OCI-LY1 (cell line): Measurements from ENCODE around the gene DDR1.
"Not testable (repeated sequence)": the region's sequence is repeated elsewhere in the genome, so short reads cannot be mapped to it uniquely, and the experiment has no call there.

Source experiments
- H2AFZ ChIP-seq: fragments of 200-600 bp; sonication (generic), shearing (Covaris generic); 2 replicates; pipeline ENCODE4 v1.6.0; 2014; ENCODE audit warnings: antibody characterized with exemption, mild to moderate bottlenecking, low read length
- H3F3A ChIP-seq: fragments of 200-600 bp; sonication (generic), shearing (Covaris generic); 2 replicates; pipeline ENCODE4 v1.6.0; 2014; ENCODE audit warnings: mild to moderate bottlenecking, antibody characterized with exemption, low read length, moderate library complexity; ENCODE audit not compliant: insufficient read depth
- H3K27ac ChIP-seq: fragments of 200-600 bp; sonication (generic); 2 replicates; pipeline ENCODE4 v1.5.1; 2014; ENCODE audit warnings: low read length, mixed run types, mild to moderate bottlenecking, low read depth; ENCODE audit not compliant: poor library complexity, severe bottlenecking
- H3K27me3 ChIP-seq: fragments of 200-600 bp; sonication (generic); 2 replicates; pipeline ENCODE4 v1.6.0; 2014; ENCODE audit warnings: antibody characterized with exemption, mild to moderate bottlenecking, low read length, moderate library complexity; ENCODE audit not compliant: insufficient read depth
- H3K36me3 ChIP-seq: fragments of 200-600 bp; sonication (generic); 2 replicates; pipeline ENCODE4 v1.6.1; 2014; ENCODE audit warnings: mild to moderate bottlenecking, antibody characterized with exemption, low read length, moderate library complexity, mixed read lengths; ENCODE audit not compliant: insufficient read depth
- H3K4me1 ChIP-seq: fragments of 200-600 bp; sonication (generic); 2 replicates; pipeline ENCODE4 v1.5.1; 2014; ENCODE audit warnings: mild to moderate bottlenecking, low read length, moderate library complexity; ENCODE audit not compliant: insufficient read depth, severe bottlenecking
- H3K4me2 ChIP-seq: fragments of 200-600 bp; sonication (generic), shearing (Covaris generic); 2 replicates; pipeline ENCODE4 v1.6.1; 2014; ENCODE audit warnings: low read length
- H3K4me3 ChIP-seq: fragments of 200-600 bp; sonication (generic); 2 replicates; pipeline ENCODE4 v1.5.1; 2014; ENCODE audit warnings: low read length, low read depth, mild to moderate bottlenecking, mixed read lengths; ENCODE audit not compliant: poor library complexity, severe bottlenecking
- H3K79me2 ChIP-seq: fragments of 200-600 bp; shearing (Covaris generic); 2 replicates; pipeline ENCODE4 v1.6.1; 2016; ENCODE audit warnings: mixed run types, low read length, mixed read lengths; ENCODE audit not compliant: insufficient read depth
- H3K9ac ChIP-seq: fragments of 200-600 bp; sonication (generic), shearing (Covaris generic); 2 replicates; pipeline ENCODE4 v1.6.1; 2014; ENCODE audit warnings: mild to moderate bottlenecking, low read length, mixed read lengths
- H3K9me2 ChIP-seq: fragments of 200-600 bp; sonication (generic), shearing (Covaris generic); 2 replicates; pipeline ENCODE4 v1.6.1; 2014; ENCODE audit warnings: low read depth, mild to moderate bottlenecking, low read length, mixed read lengths
- H3K9me3 ChIP-seq: fragments of 200-600 bp; shearing (Covaris generic); 2 replicates; pipeline ENCODE4 v1.6.1; 2014; ENCODE audit warnings: low read length, mixed read lengths
- H4K20me1 ChIP-seq: fragments of 200-600 bp; sonication (generic), shearing (Covaris generic); 2 replicates; pipeline ENCODE4 v1.6.0; 2016; ENCODE audit warnings: mild to moderate bottlenecking, low read length; ENCODE audit not compliant: insufficient read depth
- EZH2 ChIP-seq: fragments of 200-600 bp; sonication (generic), shearing (Covaris generic); IDR thresholded peaks from 2 replicates; pipeline ENCODE4 v1.8.0; 2017; ENCODE audit warnings: borderline replicate concordance, mixed run types, mild to moderate bottlenecking, antibody characterized with exemption, low read length, moderate library complexity, mixed read lengths
- TF ChIP-seq, protein P1 (sequence below): fragments of 200-600 bp; sonication (generic), shearing (Covaris generic); IDR thresholded peaks from 2 replicates; pipeline ENCODE4 v1.5.1; 2017; ENCODE audit warnings: mild to moderate bottlenecking, antibody characterized with exemption, low read length, moderate library complexity, mixed read lengths

DDR1 gene

DNA sequence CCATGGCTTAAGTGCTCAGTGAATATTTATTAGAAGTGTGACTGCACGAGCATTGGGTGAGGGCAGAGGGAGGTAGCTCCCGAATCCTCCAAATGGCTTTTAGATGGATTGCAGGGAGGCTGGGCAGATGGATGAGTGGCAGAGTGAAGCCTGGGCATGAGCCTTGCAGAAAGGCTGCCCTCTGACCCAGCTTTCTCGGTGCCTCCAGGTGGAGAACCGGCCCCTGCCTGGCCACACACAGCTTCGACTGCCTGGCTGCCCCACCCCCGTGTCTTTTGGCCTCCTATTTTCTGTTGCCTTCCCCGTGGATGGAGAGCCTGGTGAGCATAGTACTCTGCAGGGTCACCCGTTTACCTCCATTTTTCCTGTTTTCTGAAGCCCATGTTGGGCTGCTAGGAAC lies 33.2 kb downstream of the DDR1 start:
- no peaks in the 10 kb centered on the region for H3F3A ChIP-seq
- no peaks in the 10 kb centered on the region for H3K9me3 ChIP-seq
- peaks cover 23% of the 10 kb centered on the region for H3K4me1 ChIP-seq
- H3K4me2 ChIP-seq, result no peak overlapping the region
- H4K20me1 ChIP-seq, result no peaks in the 10 kb centered on the region
- no peak overlapping the region for H3K9ac ChIP-seq
- no peak overlapping the region for H3K4me3 ChIP-seq
- H3K79me2 ChIP-seq, result no peaks in the 10 kb centered on the region
- TF ChIP-seq, protein P1, sequence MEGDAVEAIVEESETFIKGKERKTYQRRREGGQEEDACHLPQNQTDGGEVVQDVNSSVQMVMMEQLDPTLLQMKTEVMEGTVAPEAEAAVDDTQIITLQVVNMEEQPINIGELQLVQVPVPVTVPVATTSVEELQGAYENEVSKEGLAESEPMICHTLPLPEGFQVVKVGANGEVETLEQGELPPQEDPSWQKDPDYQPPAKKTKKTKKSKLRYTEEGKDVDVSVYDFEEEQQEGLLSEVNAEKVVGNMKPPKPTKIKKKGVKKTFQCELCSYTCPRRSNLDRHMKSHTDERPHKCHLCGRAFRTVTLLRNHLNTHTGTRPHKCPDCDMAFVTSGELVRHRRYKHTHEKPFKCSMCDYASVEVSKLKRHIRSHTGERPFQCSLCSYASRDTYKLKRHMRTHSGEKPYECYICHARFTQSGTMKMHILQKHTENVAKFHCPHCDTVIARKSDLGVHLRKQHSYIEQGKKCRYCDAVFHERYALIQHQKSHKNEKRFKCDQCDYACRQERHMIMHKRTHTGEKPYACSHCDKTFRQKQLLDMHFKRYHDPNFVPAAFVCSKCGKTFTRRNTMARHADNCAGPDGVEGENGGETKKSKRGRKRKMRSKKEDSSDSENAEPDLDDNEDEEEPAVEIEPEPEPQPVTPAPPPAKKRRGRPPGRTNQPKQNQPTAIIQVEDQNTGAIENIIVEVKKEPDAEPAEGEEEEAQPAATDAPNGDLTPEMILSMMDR, result no peak
- TF ChIP-seq EZH2, result no peak
- H3K27me3 ChIP-seq, result no peaks in the 10 kb centered on the region
- peaks cover 70% of the 10 kb centered on the region for H3K36me3 ChIP-seq
- H3K9me2 ChIP-seq, result no peaks in the 10 kb centered on the region
- H3K27ac ChIP-seq, result no peak overlapping the region
- no peak overlapping the region for H2AFZ ChIP-seq

DNA sequence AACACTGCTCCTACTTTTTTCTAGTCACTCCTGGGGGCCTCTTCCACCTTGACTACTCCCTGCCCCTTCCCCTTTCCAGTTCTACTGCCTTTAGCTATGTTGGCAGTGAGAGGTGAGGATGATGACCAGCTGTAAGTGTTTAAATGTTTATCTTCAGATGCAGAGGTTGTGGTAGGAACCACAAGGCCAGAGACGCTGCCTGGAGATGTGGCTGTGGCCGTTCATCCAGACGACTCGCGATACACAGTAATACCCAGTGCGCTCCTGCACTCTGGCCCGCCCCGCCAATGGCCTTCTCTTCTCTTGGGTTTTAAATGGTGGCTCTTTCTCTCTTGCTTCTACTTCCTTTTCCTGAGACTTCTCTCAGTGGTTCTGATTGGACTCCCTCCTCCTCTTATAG lies 34.4 kb downstream of the DDR1 start:
- Histone ChIP-seq H4K20me1 (no peaks in the 10 kb centered on the region), H3K9me3 (no peaks in the 10 kb centered on the region), H3K27me3 (no peaks in the 10 kb centered on the region), H3K9ac (no peak overlapping the region), H3K4me1 (peaks cover 18% of the 10 kb centered on the region), H3K4me2 (no peak overlapping the region), H3K27ac (no peak overlapping the region), H3K36me3 (peaks cover 77% of the 10 kb centered on the region), H3K79me2 (no peaks in the 10 kb centered on the region), H2AFZ (no peak overlapping the region), H3K9me2 (no peaks in the 10 kb centered on the region), H3K4me3 (no peak overlapping the region), H3F3A (no peaks in the 10 kb centered on the region)
- TF ChIP-seq, protein P1, result no peak
- no peak for TF ChIP-seq EZH2

DNA sequence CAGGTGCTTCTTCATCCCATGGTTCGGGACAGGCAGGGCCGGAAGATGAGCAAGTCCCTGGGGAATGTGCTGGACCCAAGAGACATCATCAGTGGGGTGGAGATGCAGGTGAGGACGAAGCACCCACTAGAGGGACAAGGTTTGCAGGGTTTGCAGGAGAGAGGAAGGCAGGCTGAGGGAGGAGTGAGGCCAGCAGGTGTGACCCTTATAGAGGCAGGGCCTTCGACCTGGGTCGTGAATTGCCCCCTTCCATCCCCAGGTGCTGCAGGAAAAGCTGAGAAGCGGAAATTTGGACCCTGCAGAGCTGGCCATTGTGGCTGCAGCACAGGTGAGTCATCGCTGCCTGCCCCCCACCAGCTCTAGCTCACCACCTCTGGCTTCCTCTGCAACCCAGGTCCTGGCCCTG lies 38.1 kb downstream of the DDR1 start:
- Histone ChIP-seq H3K27ac (no peak overlapping the region), H3K9ac (no peak overlapping the region), H3K9me3 (no peaks in the 10 kb centered on the region), H3K36me3 (peaks cover 95% of the 10 kb centered on the region), H2AFZ (no peak overlapping the region), H3K4me1 (no peaks in the 10 kb centered on the region), H3K4me3 (no peak overlapping the region), H3K9me2 (no peaks in the 10 kb centered on the region), H3K27me3 (no peaks in the 10 kb centered on the region), H3K4me2 (no peak overlapping the region), H4K20me1 (no peaks in the 10 kb centered on the region), H3F3A (no peaks in the 10 kb centered on the region), H3K79me2 (no peaks in the 10 kb centered on the region)
- TF ChIP-seq, protein P1, result no peak
- TF ChIP-seq EZH2, result no peak

DNA sequence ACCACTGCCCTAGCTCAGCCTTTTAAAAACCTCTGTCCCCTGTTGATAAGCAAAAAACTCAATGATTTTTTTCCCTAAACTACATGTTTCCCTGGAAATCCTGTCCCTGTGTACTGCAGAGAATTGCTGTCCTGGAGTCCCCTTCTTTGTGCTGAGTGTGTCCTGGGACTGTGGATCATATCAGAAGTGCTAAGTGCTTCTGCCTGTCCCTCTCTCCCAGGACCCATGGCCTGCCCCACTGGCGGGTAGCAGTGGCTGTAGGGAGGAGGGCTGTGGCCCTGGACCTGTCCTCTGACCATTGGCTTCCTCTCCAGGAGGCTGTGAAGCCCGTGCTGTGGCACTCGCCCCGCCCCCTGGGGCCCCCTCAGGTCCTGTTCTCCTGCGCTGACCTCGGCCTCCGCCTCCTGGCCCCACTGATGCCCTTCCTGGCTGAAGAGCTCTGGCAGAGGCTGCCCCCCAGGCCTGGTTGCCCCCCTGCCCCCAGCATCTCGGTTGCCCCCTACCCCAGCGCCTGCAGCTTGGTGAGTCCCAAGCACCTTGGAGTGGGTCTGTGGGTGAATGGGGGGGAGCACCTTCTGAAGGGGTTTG lies 39.8 kb downstream of the DDR1 start:
- H3K27ac ChIP-seq, result not testable (repeated sequence)
- peaks cover 95% of the 10 kb centered on the region for H3K36me3 ChIP-seq

More for the DNA sequence above, 39.8 kb downstream of the DDR1 start:
- H3K4me3 ChIP-seq, H3K79me2 ChIP-seq, H3K9ac ChIP-seq, H3K4me1 ChIP-seq, H3K4me2 ChIP-seq, H3F3A ChIP-seq, H3K9me2 ChIP-seq, H3K9me3 ChIP-seq, H2AFZ ChIP-seq, H3K27me3 ChIP-seq, H4K20me1 ChIP-seq: not testable (repeated sequence)
